Spleen (tissue), 11 donors: ENCODE results near the gene CSGALNACT2. TPM values are rescaled to one million over a fixed set of nuclear protein-coding genes. Genes with fewer than 3 reads are reported as not detected.

Experiments
- DNase-seq: peaks from one replicate; pipeline ENCODE4 v3.0.0-alpha.2; 2020
- H3K27ac ChIP-seq, 8 donors: fragments of 200-600 bp; sonication (generic) in 7 of 8; 1 replicate in 4 of 8; 2 replicates in 4 of 8; pipeline versions ENCODE4 v1.5.0 to v1.8.0; 2016 to 2021; ENCODE audit warnings: inconsistent platforms in 4 of 8, mild to moderate bottlenecking in 4 of 8, moderate library complexity in 1 of 8
- H3K27me3 ChIP-seq, 7 donors: fragments of 200-600 bp; sonication (generic) in 6 of 7; replicated peaks in 1 of 7; 1 replicate in 4 of 7; 2 replicates in 3 of 7; pipeline versions ENCODE4 v1.5.0 to v1.8.0; 2016 to 2021; ENCODE audit warnings: inconsistent platforms in 3 of 7, mild to moderate bottlenecking in 1 of 7
- H3K36me3 ChIP-seq, 6 donors: fragments of 200-600 bp; sonication (generic) in 5 of 6; 1 replicate in 4 of 6; 2 replicates in 2 of 6; pipeline versions ENCODE4 v1.5.0 to v1.8.0; 2016 to 2021; ENCODE audit warnings: inconsistent platforms in 2 of 6
- H3K4me1 ChIP-seq, 6 donors: fragments of 200-600 bp; sonication (generic) in 5 of 6; 1 replicate in 3 of 6; 2 replicates in 3 of 6; pipeline versions ENCODE4 v1.5.0 to v1.8.0; 2016 to 2021; ENCODE audit warnings: inconsistent platforms in 3 of 6
- H3K4me3 ChIP-seq, 8 donors: fragments of 200-600 bp; sonication (generic) in 7 of 8; 1 replicate in 4 of 8; 2 replicates in 4 of 8; pipeline versions ENCODE4 v1.5.0 to v1.8.0; 2016 to 2021; ENCODE audit warnings: inconsistent platforms in 4 of 8, mild to moderate bottlenecking in 4 of 8, moderate library complexity in 2 of 8
- H3K9me3 ChIP-seq, 8 donors: fragments of 200-600 bp; sonication (generic) in 7 of 8; 1 replicate in 4 of 8; 2 replicates in 4 of 8; pipeline versions ENCODE4 v1.5.0 to v1.8.0; 2016 to 2021; ENCODE audit warnings: inconsistent platforms in 4 of 8
- POLR2A ChIP-seq, 3 donors: fragments of 450-650 bp; IDR thresholded peaks; one replicate each; pipeline ENCODE4 v1.5.1; 2017; ENCODE audit warnings: antibody characterized with exemption in 3 of 3, mild to moderate bottlenecking in 1 of 3
- POLR2AphosphoS5 ChIP-seq, 3 donors: sonication (generic); formaldehyde crosslinking; IDR thresholded peaks; one replicate each; pipeline ENCODE4 v1.5.1; 2017; ENCODE audit warnings: antibody characterized with exemption in 3 of 3
- WGBS, 5 donors: extraction: QIAGEN DNeasy Blood & Tissue Kit in 3 of 5; methylation state at CpG; one replicate each; pipeline versions ENCODE4 v1.1.5 to v1.1.7; 2013 to 2018; 5-methylcytosine and 5-hydroxymethylcytosine counted together
- intact Hi-C: fragments of 100-400 bp; cut with DNase I; formaldehyde crosslinking; loops from one replicate; pipeline ENCODE4 v1.15.0; 2023; ENCODE audit warnings: low total_unique reads
- polyA plus RNA-seq, 3 donors: library from polyadenylated mRNA; stranded (reverse); fragments of 200-250 nt; gene quantifications; one replicate each; pipeline ENCODE4 v1.2.1, GENCODE V29; 2013
- total RNA-seq, 7 donors: library from RNA; depleted of rRNA in 3 of 7; stranded (reverse); fragments of >200 nt in 3 of 7; fragmentation: NEBNext Ultra II Directional in 4 of 7; extraction: Animal tissue kit (Norgen Biotek cat#: 25700) in 4 of 7; gene quantifications; one replicate each; pipeline versions ENCODE4 v1.1.0 to v1.2.1, GENCODE V29; 2016 to 2021
- TF ChIP-seq, protein P1 (sequence below), 11 experiments: fragments of 200-600 bp in 7 of 11; fragments of 450-650 bp in 4 of 11; sonication (generic) in 4 of 11; IDR thresholded peaks in 8 of 11; conservative IDR thresholded peaks in 3 of 11; 1 replicate in 7 of 11; 2 replicates in 4 of 11; pipeline versions ENCODE4 v1.4.0 to v1.8.0; 2016 to 2021; ENCODE audit warnings: antibody characterized with exemption in 11 of 11, inconsistent platforms in 4 of 11, mild to moderate bottlenecking in 1 of 11
- donor health status: healthy with polysubstance abuse.
- donor health status: DM: no; HTN: no; CAD: no; lungs with moderate emphysema.
- donor health status: DM: no; HTN: no; CAD: no.
- donor health status: Bipolar disorder and iron deficiency.
- donor health status: healthy.
- donor health status: DM: no; HTN: no; CAD: no.
- donor health status: DM: yes; HTN: yes; CAD: no.

CSGALNACT2 gene
- total and polyA plus RNA-seq, 10 donors, result 8.1 to 77.1 (median 34.2) TPM

DNA sequence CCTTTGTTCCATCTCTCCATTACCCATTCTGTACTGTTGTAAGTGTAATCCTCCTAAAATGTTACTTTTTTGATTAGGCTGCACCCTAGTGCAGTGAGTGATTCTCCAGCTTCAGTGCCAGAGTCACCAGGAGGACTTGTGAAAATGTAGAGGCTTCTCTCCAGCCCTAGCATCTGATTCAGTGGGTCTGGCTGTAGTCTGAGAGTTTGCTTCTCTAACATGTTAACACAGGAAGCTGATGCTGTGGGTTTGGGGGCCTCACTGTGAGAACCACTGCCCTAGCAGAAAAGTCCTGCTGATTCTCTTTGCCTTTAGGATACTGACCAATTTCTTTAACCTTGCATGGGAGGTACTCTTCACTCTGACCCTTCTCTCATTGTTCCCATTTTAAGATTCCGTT is 24.4 kb downstream of the CSGALNACT2 start:
- TF ChIP-seq POLR2AphosphoS5 (IDR thresholded peaks at IDR 0.05) (no peak), POLR2A (IDR thresholded peaks at IDR 0.05) (no peak)
- TF ChIP-seq, protein P1, sequence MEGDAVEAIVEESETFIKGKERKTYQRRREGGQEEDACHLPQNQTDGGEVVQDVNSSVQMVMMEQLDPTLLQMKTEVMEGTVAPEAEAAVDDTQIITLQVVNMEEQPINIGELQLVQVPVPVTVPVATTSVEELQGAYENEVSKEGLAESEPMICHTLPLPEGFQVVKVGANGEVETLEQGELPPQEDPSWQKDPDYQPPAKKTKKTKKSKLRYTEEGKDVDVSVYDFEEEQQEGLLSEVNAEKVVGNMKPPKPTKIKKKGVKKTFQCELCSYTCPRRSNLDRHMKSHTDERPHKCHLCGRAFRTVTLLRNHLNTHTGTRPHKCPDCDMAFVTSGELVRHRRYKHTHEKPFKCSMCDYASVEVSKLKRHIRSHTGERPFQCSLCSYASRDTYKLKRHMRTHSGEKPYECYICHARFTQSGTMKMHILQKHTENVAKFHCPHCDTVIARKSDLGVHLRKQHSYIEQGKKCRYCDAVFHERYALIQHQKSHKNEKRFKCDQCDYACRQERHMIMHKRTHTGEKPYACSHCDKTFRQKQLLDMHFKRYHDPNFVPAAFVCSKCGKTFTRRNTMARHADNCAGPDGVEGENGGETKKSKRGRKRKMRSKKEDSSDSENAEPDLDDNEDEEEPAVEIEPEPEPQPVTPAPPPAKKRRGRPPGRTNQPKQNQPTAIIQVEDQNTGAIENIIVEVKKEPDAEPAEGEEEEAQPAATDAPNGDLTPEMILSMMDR (IDR thresholded peaks at IDR 0.05 in 8 of 11, conservative IDR thresholded peaks at IDR 0.05 in 3 of 11), result no peak
- Histone ChIP-seq H3K4me3 (no peak overlapping the region), H3K36me3 (peaks cover 0 to 71% (median 13%) of the 10 kb centered on the region in 6 donors), H3K4me1 (peaks cover 0 to 88% (median 35%) of the 10 kb centered on the region in 6 donors), H3K27me3 (no peaks in the 10 kb centered on the region), H3K9me3 (no peaks in the 10 kb centered on the region), H3K27ac (peak overlapping the region in 3 of 8 donors; percentile 75 to 83 (median 80))
- intact Hi-C loops, result no loop called here
- 85 to 95% (median 89%) methylated on average over 1 of the region's 1 CpG for WGBS, 5 donors
- DNase-seq, result no peak

DNA sequence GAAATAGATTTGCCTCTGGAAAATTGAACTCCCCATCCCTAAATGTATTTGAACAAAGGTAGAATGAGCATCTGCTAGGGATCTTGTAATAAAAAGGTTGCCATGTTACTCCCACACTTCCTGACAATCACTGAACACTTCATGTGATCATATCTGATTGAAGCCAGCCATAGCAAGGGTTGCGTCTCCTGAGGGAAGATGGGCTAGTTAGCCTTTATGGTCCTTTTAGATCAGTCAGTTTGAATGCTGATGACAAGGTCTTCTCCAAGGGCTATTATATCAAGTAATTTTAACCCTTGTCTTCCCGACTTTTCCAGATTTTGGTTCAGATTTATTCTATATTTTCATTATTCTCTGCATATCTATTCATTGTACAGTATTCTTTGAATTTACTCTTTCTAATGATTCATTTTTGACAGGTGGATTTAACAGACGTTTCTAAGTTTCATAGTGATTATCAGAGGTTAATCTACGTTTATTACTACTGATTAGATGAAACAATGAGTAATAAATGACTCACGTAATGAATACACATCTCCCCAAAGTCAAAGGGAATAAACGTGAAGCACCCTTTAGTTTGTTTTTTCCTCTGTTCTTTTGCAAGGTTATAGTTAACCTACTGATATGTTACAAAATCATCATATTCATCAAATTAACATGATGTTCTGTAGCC is 28.1 kb downstream of the CSGALNACT2 start:
- intact Hi-C loops, result no loop called here
- peak overlapping the region in 3 of 8 donors; percentile 70 to 85 (median 81) for H3K27ac ChIP-seq
- peaks cover 0 to 66% (median 18%) of the 10 kb centered on the region in 6 donors for H3K4me1 ChIP-seq
- H3K36me3 ChIP-seq, result peaks cover 0 to 80% (median 21%) of the 10 kb centered on the region in 6 donors
- no peaks in the 10 kb centered on the region for H3K27me3 ChIP-seq
- no peak for DNase-seq
- H3K9me3 ChIP-seq, result no peaks in the 10 kb centered on the region
- H3K4me3 ChIP-seq, result no peak overlapping the region
- TF ChIP-seq POLR2AphosphoS5 (IDR thresholded peaks at IDR 0.05), result no peak
- TF ChIP-seq, protein P1 (IDR thresholded peaks at IDR 0.05 in 8 of 11, conservative IDR thresholded peaks at IDR 0.05 in 3 of 11), result no peak
- no peak for TF ChIP-seq POLR2A (IDR thresholded peaks at IDR 0.05)
- 69 to 79% (median 72%) methylated on average over 6 of the region's 6 CpGs for WGBS, 5 donors

DNA sequence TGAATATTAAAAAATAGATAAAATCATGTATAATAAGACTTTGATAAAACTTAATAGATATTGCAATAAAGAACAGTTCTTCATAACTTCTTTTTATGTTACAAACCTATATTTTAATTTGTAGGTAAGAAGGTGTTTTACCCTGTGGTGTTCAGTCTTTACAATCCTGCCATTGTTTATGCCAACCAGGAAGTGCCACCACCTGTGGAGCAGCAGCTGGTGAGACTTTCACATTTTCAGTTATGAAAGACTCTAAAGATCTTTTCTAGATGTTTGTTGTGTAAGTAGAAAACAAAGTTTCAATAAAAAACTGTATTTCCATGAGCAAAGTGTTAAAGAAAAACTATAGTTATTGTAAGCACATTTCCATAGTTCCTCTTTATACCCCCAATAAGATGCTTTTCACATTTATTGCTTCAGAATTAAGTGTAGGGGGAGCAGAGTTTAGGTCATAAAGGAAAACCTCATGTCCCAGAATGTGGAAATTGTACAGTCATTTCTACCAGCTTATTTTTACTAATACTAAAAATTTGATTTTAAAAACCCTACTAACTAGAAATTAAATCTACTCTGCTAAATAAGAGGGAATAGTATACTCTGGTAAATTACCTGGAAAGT is 28.7 kb downstream of the CSGALNACT2 start:
- H3K27me3 ChIP-seq, result no peaks in the 10 kb centered on the region
- intact Hi-C loops, result no loop called here
- H3K36me3 ChIP-seq, result peaks cover 0 to 78% (median 20%) of the 10 kb centered on the region in 6 donors
- H3K4me1 ChIP-seq, result peaks cover 0 to 64% (median 13%) of the 10 kb centered on the region in 6 donors
- no peaks in the 10 kb centered on the region for H3K9me3 ChIP-seq
- H3K4me3 ChIP-seq, result no peak overlapping the region
- no peak for TF ChIP-seq POLR2AphosphoS5 (IDR thresholded peaks at IDR 0.05)
- H3K27ac ChIP-seq, result peak overlapping the region in 6 of 8 donors; percentile 11 to 85 (median 60)
- no peak for DNase-seq

DNA sequence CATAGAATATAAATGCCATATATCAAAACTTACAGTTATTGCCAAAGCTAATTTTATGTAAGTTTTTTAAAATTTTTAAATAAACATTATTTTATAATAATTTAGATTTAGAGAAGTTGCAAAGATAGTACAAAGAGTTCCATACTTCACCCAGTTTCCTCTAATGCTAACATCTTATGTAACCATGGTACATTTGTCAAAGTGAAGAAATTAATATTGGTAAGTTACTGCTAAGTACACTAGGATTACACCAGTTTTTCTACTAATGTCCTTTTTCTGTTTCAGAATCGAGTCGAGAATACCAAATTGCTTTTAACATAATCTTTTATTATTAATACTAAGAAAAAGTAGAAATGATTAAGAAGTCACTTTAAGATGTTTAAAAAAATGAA is 29.2 kb downstream of the CSGALNACT2 start:
- Histone ChIP-seq H3K27me3 (no peaks in the 10 kb centered on the region), H3K4me3 (no peak overlapping the region), H3K36me3 (peaks cover 0 to 78% (median 16%) of the 10 kb centered on the region in 6 donors), H3K9me3 (no peaks in the 10 kb centered on the region), H3K27ac (peak overlapping the region in 5 of 8 donors; percentile 11 to 85 (median 70)), H3K4me1 (peaks cover 0 to 64% (median 12%) of the 10 kb centered on the region in 6 donors)
- intact Hi-C loops, result no loop called here
- TF ChIP-seq, protein P1 (IDR thresholded peaks at IDR 0.05 in 8 of 11, conservative IDR thresholded peaks at IDR 0.05 in 3 of 11), result no peak
- TF ChIP-seq POLR2A (IDR thresholded peaks at IDR 0.05) (no peak), POLR2AphosphoS5 (IDR thresholded peaks at IDR 0.05) (no peak)
- no peak for DNase-seq
- 37 to 88% (median 72%) methylated on average over 2 of the region's 2 CpGs for WGBS, 5 donors
